HUES6 (cell line): ENCODE results near the gene SH3TC2.

Experiments
- H3K27ac ChIP-seq: 2 replicates; pipeline ENCODE4 v1.7.0; 2013; ENCODE audit warnings: low read depth, mild to moderate bottlenecking, low read length, inconsistent platforms
- H3K27me3 ChIP-seq: 2 replicates; pipeline ENCODE4 v1.6.1; 2013; ENCODE audit warnings: low read length; ENCODE audit not compliant: control insufficient read depth, insufficient read depth
- H3K36me3 ChIP-seq: 2 replicates; pipeline ENCODE4 v1.6.1; 2013; ENCODE audit warnings: low read length; ENCODE audit not compliant: control insufficient read depth, insufficient read depth
- H3K4me1 ChIP-seq: 2 replicates; pipeline ENCODE4 v1.6.1; 2013; ENCODE audit warnings: low read length; ENCODE audit not compliant: control insufficient read depth, insufficient read depth
- H3K4me3 ChIP-seq: 2 replicates; pipeline ENCODE4 v1.5.1; 2013; ENCODE audit warnings: low read depth, low read length
- H3K9ac ChIP-seq: one replicate; pipeline ENCODE4 v1.6.1; 2013; ENCODE audit warnings: mild to moderate bottlenecking, low read length
- H3K9me3 ChIP-seq: 2 replicates; pipeline ENCODE4 v1.6.1; 2013; ENCODE audit warnings: low read depth, low read length; ENCODE audit not compliant: control insufficient read depth, insufficient read depth

SH3TC2 gene

DNA sequence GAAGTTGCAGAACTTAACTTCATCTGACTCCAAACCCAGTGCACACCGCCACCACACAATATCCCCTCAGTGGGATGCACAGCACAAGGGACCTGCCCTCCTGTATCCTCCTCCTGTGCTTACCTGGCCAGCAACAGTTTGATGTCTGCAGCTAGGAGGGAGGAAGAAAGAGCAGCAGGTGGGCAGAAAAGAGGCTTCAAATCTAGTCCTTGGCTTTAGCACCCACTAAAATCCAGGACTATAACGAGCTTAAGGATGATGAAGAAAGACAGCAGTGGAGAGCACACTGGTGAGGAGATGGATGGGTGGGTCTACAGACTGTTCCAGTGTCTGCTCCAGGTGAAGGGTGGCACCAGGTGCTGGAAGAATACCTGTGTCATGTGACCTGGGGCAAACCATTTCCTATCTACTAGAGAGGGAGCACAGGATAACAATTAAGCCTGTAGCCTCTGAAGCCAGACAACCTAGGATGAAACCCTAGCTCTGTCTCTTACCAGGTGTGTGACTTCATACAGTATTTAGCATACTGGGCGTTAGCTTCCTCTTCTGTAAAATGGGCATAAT lies 100.0 kb downstream of the SH3TC2 start:
- H3K27me3 ChIP-seq = no peaks in the 10 kb centered on the region
- no peak overlapping the region for H3K27ac ChIP-seq
- H3K4me3 ChIP-seq = no peak overlapping the region
- H3K4me1 ChIP-seq = no peaks in the 10 kb centered on the region
- no peaks in the 10 kb centered on the region for H3K9me3 ChIP-seq
- no peaks in the 10 kb centered on the region for H3K36me3 ChIP-seq
- no peak overlapping the region for H3K9ac ChIP-seq

DNA sequence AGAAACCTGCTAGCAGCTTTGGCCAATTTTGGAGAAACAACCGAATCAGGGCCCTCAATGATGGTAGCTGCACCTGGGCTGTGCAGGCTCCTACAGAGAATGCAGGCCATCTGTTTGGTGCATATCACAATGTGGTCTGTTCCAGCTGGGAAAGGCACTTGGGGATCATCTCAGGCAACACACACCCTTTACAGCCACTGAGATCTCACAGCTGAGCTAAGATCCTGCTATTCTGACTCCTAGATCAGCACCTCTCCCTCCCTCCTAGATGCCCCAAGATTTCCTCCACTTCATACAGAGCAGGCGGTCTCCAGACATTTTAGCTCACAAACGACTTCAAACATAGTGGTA lies 100.7 kb downstream of the SH3TC2 start:
- Histone ChIP-seq H3K4me3 (no peak overlapping the region), H3K4me1 (peaks cover 4% of the 10 kb centered on the region), H3K9ac (no peak overlapping the region), H3K27me3 (no peaks in the 10 kb centered on the region), H3K36me3 (no peaks in the 10 kb centered on the region), H3K9me3 (no peaks in the 10 kb centered on the region), H3K27ac (no peak overlapping the region)

DNA sequence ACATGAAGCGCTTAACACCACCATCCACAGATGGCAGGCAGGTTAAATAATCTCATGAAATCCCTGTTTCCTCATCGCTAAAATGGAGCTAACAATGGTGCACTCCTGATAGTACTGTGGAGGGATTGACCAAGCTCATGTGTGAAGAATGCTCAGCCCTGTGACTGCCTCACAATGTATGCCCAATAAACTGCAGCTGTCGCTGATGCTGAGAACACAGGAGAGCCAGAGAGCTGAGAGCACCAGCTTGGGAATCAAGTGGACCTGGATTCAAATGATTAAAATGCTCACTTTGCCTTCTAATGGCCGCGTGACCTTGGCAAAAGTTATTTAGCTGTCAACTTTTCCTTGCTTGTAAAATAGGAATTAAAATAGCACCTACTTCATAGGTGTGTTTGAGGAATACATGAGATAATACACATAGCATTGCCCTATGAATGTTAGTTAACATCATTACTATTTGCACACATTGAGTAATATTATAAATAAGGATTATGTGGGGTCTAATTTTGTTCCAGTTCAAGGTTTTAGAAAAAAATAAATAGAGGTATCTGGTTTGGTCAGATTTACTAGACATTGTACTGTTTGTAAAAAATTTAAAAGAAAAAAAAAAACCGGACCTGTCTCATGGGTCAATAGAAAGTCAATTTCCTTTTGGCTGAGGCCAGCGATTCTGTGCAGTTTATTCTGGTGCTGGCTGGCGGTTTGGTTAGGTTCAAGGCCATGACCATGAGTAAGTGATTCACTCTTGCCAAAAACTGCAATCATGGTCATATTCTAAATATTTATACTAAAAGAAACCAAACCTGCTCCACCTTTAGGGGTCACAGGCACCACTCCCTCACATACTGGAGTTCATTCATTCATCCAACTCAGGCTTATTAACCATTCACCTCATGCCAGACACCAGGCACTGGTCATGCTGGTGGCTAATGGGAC lies 101.3 kb downstream of the SH3TC2 start:
- Histone ChIP-seq H3K27ac (no peak overlapping the region), H3K36me3 (no peaks in the 10 kb centered on the region), H3K4me1 (peaks cover 10% of the 10 kb centered on the region), H3K9ac (no peak overlapping the region), H3K9me3 (no peaks in the 10 kb centered on the region), H3K27me3 (no peaks in the 10 kb centered on the region), H3K4me3 (no peak overlapping the region)

DNA sequence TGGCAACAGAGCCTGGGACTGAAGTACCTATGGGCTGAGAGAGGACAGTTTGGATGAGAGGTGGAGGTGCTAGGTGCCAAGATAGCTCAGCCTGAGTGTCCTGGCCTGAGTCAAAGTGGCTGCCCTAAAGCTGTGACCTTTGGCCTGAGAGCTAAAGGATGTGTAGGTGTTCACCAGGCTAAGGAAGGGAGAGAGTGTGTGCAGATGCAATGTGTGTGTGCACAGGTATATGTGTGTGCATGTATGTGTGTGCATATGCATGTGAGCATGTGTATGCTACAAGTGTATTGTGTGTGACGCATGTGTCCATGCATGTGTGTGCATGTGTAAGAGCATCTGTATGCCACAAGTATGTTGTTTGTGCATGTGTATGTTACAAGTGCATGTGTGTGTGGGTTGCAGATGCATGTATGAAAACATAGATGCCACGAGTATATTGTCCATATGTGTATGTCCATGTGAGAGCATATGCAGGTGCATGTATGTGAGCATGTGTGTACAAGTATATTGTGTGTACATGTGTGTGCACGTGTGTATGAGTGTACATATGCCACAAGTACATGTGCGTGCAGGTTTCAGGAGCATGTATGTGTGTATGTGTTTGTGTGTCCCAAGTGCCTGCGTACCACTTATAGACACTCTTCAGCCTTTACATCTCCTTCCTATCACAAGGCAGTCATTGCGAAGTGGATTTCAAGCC lies 102.6 kb downstream of the SH3TC2 start:
- no peaks in the 10 kb centered on the region for H3K9me3 ChIP-seq
- no peak overlapping the region for H3K9ac ChIP-seq
- H3K4me3 ChIP-seq = no peak overlapping the region
- no peaks in the 10 kb centered on the region for H3K36me3 ChIP-seq
- H3K4me1 ChIP-seq = peaks cover 13% of the 10 kb centered on the region
- H3K27me3 ChIP-seq = no peaks in the 10 kb centered on the region
- no peak overlapping the region for H3K27ac ChIP-seq

DNA sequence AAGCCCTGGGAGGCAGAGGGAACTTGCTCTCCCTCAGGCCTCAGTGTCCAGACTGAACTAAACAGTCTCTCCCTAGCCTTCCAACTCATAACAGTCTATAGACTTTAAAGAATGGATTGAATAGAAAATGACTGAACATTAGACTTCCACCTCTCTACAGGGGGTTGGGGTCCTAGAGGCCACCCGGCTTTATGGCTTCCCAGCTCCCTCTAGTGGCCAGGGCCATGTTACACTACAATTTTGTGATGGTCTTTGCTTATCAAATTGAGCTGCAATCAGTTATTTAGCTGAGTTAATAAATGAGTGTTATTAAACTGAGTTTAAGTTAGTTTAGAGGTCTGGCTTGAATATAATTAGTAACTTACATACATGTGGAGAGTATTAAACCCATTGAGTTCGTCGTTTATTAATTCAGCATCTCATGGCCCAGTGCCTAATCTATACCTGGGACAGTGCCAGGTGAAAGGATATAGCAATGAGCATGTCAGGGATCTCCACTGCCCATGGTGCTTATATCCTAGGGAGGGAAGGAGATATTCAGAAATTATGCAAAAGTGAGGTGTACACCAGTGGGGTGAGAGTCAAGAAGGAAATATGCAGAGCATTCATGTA lies 105.2 kb downstream of the SH3TC2 start:
- no peak overlapping the region for H3K9ac ChIP-seq
- no peak overlapping the region for H3K4me3 ChIP-seq
- no peaks in the 10 kb centered on the region for H3K27me3 ChIP-seq
- H3K27ac ChIP-seq = no peak overlapping the region
- no peaks in the 10 kb centered on the region for H3K9me3 ChIP-seq
- peaks cover 13% of the 10 kb centered on the region for H3K4me1 ChIP-seq
- H3K36me3 ChIP-seq = no peaks in the 10 kb centered on the region

DNA sequence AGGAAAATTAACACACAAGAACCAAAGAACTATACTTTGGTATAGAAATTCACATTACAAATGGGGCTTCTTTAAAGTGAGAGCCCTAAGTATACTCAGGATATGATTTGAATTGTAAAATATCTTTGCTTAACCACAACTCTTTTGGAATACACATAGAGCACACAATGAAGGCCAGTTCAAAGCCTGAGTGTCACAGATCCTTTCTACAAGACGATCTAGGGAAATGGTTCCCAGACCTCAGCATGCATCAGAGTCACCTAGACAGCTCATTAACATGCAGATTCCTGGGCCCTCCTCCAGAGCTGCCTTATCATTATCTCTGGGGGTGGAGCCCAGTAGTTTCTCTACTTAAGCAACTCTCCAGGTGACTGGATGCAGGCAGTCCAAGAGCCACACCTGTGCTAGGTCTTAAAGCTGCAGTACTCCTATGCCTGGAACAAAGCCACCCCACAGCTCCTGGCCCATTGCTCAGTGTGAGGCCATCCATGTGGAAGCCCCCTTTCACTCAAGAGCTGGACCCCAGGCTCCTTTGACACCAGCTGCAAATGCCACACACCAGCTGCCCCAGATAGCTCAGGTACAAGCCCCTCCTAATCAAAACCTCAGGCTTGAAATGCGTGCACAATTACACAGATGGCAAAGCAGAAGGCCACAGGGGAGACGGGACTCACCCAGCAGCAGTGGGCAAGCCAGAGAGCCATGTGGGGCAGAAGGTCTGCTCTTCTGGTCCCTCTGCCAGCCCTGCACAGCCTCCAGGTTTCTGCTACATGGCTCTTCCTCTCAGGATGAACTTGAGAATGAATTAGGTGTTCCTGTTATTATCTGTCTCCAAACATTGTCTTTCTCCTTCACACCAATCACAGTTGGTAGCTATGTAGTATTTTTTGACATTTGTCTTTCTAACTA lies 106.1 kb downstream of the SH3TC2 start:
- Histone ChIP-seq H3K4me3 (no peak overlapping the region), H3K27ac (no peak overlapping the region), H3K4me1 (peaks cover 22% of the 10 kb centered on the region), H3K9me3 (no peaks in the 10 kb centered on the region), H3K36me3 (no peaks in the 10 kb centered on the region), H3K27me3 (no peaks in the 10 kb centered on the region), H3K9ac (no peak overlapping the region)
